Measurements from ENCODE around the gene PALLD.
A peak's percentile ranks its signal among the peaks of the same experiment; 100 is the strongest.

Gene PALLD

GRCh38 chr4:168643796-168644159 lies 146.9 kb downstream of the PALLD start:
- no peak for TF ChIP-seq CTCF (IDR thresholded peaks at IDR 0.05; ENCODE audit: insufficient read depth, missing control alignments)
- no peak for FAIRE-seq
- no peak for DNase-seq (ENCODE audit: insufficient read length, low spot score)

GRCh38 chr4:168646001-168646768 lies 149.3 kb downstream of the PALLD start:
- no peak for TF ChIP-seq CTCF (IDR thresholded peaks at IDR 0.05; ENCODE audit: insufficient read depth, missing control alignments)
- DNase-seq (ENCODE audit: insufficient read length, low spot score) (no peak), FAIRE-seq (no peak)

GRCh38 chr4:168647646-168648375 lies 151.0 kb downstream of the PALLD start:
- TF ChIP-seq CTCF (IDR thresholded peaks at IDR 0.05; ENCODE audit: insufficient read depth, missing control alignments) = no peak
- no peak for FAIRE-seq
- no peak for DNase-seq (ENCODE audit: insufficient read length, low spot score)

- DNase-seq (ENCODE audit: insufficient read length, low spot score) (no peak), FAIRE-seq (peak; percentile 21)
- TF ChIP-seq CTCF (IDR thresholded peaks at IDR 0.05; ENCODE audit: insufficient read depth, missing control alignments) = no peak
These were observed 151.6 kb downstream of the PALLD start for GRCh38 chr4:168648494-168648893.

GRCh38 chr4:168648929-168649328 lies 152.1 kb downstream of the PALLD start:
- FAIRE-seq (no peak), DNase-seq (ENCODE audit: insufficient read length, low spot score) (no peak)
- TF ChIP-seq CTCF (IDR thresholded peaks at IDR 0.05; ENCODE audit: insufficient read depth, missing control alignments) = no peak

GRCh38 chr4:168651374-168651773 lies 154.5 kb downstream of the PALLD start:
- FAIRE-seq = peak; percentile 88
- no peak for DNase-seq (ENCODE audit: insufficient read length, low spot score)
- no peak for TF ChIP-seq CTCF (IDR thresholded peaks at IDR 0.05; ENCODE audit: insufficient read depth, missing control alignments)

- no peak for DNase-seq (ENCODE audit: insufficient read length, low spot score)
- FAIRE-seq = no peak
- no peak for TF ChIP-seq CTCF (IDR thresholded peaks at IDR 0.05; ENCODE audit: insufficient read depth, missing control alignments)
These were observed 155.0 kb downstream of the PALLD start for GRCh38 chr4:168651864-168652263.

Measured in D721Med (cell line).